Endothelial cell (in vitro differentiated cells): ENCODE data around the gene JPH4. TPM values are rescaled to one million over a fixed set of nuclear protein-coding genes. Genes with fewer than 3 reads are reported as not detected.

Source experiments
- DNase-seq: peaks from one replicate; pipeline ENCODE4 v3.0.0; 2021; ENCODE audit warnings: low spot score
- H3K27ac Mint-ChIP-seq: one replicate; pipeline ENCODE4 v1.8.0; 2021; ENCODE audit warnings: mixed read lengths, inconsistent platforms; ENCODE audit not compliant: unreplicated experiment
- H3K27me3 Mint-ChIP-seq: one replicate; pipeline ENCODE4 v1.8.0; 2021; ENCODE audit warnings: mild to moderate bottlenecking, moderate library complexity, mixed read lengths, inconsistent platforms; ENCODE audit not compliant: unreplicated experiment
- H3K36me3 Mint-ChIP-seq: one replicate; pipeline ENCODE4 v1.8.0; 2021; ENCODE audit warnings: mild to moderate bottlenecking, low read depth, mixed read lengths, inconsistent platforms; ENCODE audit not compliant: unreplicated experiment
- H3K4me1 Mint-ChIP-seq: one replicate; pipeline ENCODE4 v1.8.0; 2021; ENCODE audit warnings: mild to moderate bottlenecking, mixed read lengths, inconsistent platforms; ENCODE audit not compliant: unreplicated experiment
- H3K4me3 Mint-ChIP-seq: one replicate; pipeline ENCODE4 v1.8.0; 2021; ENCODE audit warnings: mild to moderate bottlenecking, mixed read lengths, inconsistent platforms; ENCODE audit not compliant: unreplicated experiment
- H3K9me3 Mint-ChIP-seq: one replicate; pipeline ENCODE4 v1.8.0; 2021; ENCODE audit warnings: mixed read lengths, inconsistent platforms; ENCODE audit not compliant: unreplicated experiment
- total RNA-seq: library from RNA; stranded (reverse); fragmentation: NEBNext Ultra II Directional; extraction: Animal tissue kit (Norgen Biotek cat#: 25700); gene quantifications from one replicate; pipeline ENCODE4 v1.2.1, GENCODE V29; 2021; ENCODE audit not compliant: unreplicated experiment
- TF ChIP-seq, protein P1 (sequence below): fragments of 200-600 bp; sonication (generic); IDR thresholded peaks from one replicate; pipeline ENCODE4 v1.5.0; 2021; ENCODE audit warnings: antibody characterized with exemption; ENCODE audit not compliant: unreplicated experiment

Gene JPH4
- total RNA-seq, 1 donor from 2014 or later: 0.64 TPM

DNA sequence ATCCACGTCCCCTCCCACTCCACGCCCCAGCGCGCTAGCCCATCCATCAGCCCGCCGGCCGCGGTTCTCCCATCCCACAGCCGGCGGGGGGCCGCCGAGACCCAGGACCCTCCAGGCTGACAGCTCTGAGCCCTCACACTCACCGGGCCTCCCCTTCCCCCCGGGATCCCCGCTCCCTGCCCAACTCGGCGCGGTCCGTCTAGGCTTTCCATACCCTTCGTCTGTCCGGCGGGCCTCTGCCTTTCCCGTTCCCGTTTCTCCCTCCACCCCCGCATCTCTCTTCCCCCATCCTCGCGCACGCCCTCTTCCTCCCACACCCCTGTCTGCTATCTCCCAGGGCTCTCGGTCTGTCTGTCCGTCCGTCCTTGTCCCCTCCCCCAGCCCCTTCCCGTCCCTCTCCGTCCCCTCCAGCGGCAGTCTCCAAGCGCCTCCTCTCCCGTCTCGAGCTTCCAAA, 27.8 kb downstream of the JPH4 start:
- Mint-ChIP-seq H3K4me1 (peaks cover 3% of the 10 kb centered on the region), H3K36me3 (no peaks in the 10 kb centered on the region), H3K27me3 (no peaks in the 10 kb centered on the region), H3K9me3 (no peaks in the 10 kb centered on the region), H3K4me3 (no peak overlapping the region), H3K27ac (no peak overlapping the region)
- TF ChIP-seq, protein P1, sequence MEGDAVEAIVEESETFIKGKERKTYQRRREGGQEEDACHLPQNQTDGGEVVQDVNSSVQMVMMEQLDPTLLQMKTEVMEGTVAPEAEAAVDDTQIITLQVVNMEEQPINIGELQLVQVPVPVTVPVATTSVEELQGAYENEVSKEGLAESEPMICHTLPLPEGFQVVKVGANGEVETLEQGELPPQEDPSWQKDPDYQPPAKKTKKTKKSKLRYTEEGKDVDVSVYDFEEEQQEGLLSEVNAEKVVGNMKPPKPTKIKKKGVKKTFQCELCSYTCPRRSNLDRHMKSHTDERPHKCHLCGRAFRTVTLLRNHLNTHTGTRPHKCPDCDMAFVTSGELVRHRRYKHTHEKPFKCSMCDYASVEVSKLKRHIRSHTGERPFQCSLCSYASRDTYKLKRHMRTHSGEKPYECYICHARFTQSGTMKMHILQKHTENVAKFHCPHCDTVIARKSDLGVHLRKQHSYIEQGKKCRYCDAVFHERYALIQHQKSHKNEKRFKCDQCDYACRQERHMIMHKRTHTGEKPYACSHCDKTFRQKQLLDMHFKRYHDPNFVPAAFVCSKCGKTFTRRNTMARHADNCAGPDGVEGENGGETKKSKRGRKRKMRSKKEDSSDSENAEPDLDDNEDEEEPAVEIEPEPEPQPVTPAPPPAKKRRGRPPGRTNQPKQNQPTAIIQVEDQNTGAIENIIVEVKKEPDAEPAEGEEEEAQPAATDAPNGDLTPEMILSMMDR: no peak
- DNase-seq: peak; percentile 49

DNA sequence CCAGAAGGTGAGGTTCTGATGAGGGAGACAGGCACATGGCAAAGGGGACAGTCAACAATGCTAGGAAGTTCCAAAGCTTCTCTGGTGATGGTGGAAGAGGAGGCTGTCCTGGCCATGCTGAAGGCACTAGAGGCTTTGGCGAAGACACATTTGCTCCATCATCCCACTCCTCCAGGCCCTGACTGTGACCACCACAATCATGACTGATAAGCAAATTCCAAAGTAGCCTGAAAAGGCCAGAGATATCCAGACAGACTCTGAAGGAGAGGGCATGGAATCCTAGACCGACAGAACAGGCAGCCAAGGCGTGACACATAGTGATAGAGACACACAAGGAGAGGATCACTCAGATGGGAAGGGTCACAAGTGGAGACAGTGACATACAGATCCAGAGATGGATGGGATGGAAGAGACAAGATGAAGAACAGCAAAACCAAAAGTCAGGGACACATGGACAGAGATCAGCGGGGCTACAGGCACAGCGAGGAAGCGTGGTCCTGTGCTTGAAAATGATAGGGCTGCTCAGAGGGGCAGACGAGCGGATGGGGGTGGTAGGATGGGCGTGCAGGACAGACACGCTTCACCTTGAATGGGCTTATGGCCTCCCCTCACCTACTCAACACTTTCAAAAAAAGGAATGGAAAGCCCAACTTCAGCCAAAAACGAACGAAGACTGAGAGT, 28.3 kb downstream of the JPH4 start:
- no peaks in the 10 kb centered on the region for H3K36me3 Mint-ChIP-seq
- TF ChIP-seq, protein P1: no peak
- H3K9me3 Mint-ChIP-seq: no peaks in the 10 kb centered on the region
- no peak for DNase-seq
- no peaks in the 10 kb centered on the region for H3K27me3 Mint-ChIP-seq
- H3K27ac Mint-ChIP-seq: no peak overlapping the region
- no peak overlapping the region for H3K4me3 Mint-ChIP-seq
- peaks cover 8% of the 10 kb centered on the region for H3K4me1 Mint-ChIP-seq

DNA sequence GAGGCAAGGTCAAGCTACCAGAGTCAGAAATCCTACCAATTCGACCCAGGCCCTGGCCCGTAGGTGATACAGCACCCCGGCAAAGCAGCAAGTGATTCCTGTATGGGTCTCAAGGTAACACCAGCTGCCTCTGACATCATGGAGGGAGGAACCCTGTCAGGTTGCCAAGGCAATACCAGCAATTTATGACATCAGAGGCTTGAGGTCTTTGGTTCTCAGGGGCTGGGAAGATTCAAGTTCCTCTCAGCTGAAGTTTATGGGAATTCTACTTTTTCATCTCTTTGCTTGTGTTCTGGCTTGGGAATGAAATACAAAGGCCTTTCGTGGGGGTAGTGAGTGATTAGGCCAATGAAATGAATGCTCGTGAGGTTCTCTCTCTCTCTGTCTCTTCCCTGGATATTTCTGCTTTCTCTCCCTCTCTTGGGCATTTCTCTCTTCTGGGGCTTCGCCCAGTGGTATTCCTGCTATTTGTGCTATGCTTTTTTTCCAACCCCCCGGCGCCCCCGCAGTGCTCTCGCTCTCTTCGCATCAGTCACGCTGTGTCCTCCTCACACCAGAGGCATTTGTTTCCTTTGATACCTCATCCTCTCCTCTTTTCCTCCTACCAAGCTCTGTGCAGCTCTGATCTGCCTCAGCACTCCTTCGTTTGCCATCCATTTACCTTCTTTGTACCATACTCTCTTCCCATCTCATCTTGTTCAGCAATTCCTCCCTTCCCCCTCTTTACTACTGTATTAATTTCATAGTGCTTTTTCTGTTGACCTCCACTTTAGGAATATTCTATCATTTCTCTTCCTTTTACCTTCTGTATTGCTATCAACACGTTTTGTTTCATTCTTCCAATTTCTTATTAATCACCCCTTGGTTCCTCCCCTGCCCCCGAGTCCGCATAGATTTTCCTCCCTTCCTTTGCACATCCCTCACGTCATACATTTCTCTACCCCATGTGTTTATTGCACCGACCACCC, 30.0 kb downstream of the JPH4 start:
- Mint-ChIP-seq H3K36me3 (no peaks in the 10 kb centered on the region), H3K27me3 (no peaks in the 10 kb centered on the region), H3K4me1 (peaks cover 19% of the 10 kb centered on the region), H3K27ac (no peak overlapping the region), H3K4me3 (no peak overlapping the region), H3K9me3 (no peaks in the 10 kb centered on the region)
- TF ChIP-seq, protein P1: no peak
- DNase-seq: no peak

DNA sequence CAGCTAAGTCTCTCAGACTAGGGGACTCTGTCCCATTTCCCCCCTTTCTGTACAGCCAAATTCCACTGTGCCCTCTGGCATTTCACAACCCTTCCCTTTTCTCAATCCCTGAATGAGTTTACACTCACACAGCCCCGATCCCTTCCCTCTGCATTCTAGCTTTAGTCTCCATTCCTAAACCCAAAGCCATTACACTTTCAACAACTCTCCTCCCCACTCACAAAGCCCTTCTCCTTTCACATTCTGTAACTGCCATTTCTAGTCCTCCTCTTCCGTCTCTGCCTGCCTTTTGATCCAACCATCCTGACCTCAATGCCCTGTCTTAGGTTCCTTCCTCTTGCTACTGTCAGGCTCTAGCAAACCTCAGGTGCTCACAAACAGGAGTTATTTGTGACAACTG, 30.7 kb downstream of the JPH4 start:
- Mint-ChIP-seq H3K9me3 (no peaks in the 10 kb centered on the region), H3K27me3 (no peaks in the 10 kb centered on the region), H3K4me1 (peaks cover 19% of the 10 kb centered on the region), H3K4me3 (no peak overlapping the region), H3K27ac (no peak overlapping the region), H3K36me3 (no peaks in the 10 kb centered on the region)
- DNase-seq: no peak
- TF ChIP-seq, protein P1: no peak
